ENCODE measurements around the gene TSPAN5.

The TSPAN5 gene

DNA sequence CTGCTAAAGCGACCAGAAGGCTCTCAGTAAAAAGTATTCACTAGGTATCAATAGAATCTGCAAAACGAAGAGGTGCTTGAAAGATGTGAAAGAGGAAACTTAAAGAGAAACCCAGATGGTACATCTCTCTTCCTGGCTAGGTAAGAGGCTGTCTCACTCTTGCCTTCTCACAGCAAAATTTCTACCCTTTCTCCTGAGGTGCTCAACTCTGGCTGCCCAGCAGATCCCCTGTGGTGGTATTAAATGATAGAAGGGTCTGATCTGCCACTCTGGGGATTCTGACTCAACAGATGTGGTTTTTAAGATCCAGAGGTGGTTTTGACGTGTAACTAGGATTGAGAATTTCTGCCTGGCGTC, 14.9 kb upstream of the TSPAN5 start:
- no peak for DNase-seq (ENCODE audit: low read depth)

DNA sequence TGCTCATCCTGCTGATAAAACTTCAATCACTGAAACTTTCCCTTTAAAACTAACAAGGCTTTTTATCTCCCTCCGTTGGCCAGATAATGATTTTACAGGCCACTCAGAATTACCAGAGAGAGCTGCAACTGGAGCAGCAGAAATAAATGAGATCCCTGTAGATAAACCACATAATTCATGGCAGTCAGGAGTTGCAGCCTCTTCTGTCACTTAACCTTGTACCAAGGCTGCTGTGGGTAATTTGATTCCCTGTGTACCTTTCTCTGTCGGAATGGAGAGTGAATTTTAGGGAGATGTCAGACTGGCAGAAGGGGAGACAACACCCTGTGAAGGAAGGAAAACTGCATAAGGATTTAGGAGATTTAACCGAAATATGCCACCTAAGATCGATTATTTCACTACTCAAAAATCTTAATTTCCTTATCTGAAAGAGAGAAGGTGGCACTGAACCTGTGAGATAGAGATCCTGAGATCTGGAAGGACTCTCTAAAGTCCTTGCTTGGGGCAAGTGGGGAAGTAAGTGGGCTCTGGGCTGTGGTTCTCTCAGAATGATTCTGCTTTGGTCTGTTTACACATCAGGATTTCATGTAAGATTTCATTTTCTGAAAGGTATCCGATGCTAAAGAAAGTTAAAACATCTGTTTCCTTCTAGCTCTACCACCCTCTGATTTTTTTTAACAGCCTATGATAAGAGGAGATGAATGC, 14.3 kb upstream of the TSPAN5 start:
- no peak for DNase-seq (ENCODE audit: low read depth)

- DNase-seq (ENCODE audit: low read depth), result no peak
Measured at GRCh38 chr4:98671131-98671530, 12.7 kb upstream of the TSPAN5 start.

DNA sequence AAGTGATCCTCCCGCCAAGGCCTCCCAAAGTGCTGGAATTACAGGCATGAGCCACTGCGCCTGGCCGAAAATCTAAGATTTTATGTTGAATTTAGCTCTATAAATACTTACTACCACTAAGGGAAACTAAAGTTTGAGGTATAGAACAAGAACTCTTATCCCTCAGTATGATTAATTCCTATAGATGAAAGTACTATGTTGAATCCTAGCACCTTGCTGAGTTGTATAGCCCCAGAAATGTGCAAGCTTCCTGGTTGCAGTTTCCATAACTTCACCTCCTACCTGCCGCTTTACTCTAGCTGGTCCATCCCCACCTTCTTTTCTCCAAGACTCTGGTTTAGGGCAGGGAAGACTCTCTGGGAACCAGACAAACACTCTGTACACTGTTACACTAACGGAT, 11.8 kb upstream of the TSPAN5 start:
- no peak for DNase-seq (ENCODE audit: low read depth)

- DNase-seq (ENCODE audit: low read depth), result no peak
Measured at GRCh38 chr4:98669577-98669976, 11.2 kb upstream of the TSPAN5 start.

GRCh38 chr4:98664959-98665358, 6.5 kb upstream of the TSPAN5 start:
- no peak for DNase-seq (ENCODE audit: low read depth)

GRCh38 chr4:98663226-98664006, 5.0 kb upstream of the TSPAN5 start:
- no peak for DNase-seq (ENCODE audit: low read depth)

GRCh38 chr4:98662626-98663225, 4.3 kb upstream of the TSPAN5 start:
- no peak for DNase-seq (ENCODE audit: low read depth)

DNA sequence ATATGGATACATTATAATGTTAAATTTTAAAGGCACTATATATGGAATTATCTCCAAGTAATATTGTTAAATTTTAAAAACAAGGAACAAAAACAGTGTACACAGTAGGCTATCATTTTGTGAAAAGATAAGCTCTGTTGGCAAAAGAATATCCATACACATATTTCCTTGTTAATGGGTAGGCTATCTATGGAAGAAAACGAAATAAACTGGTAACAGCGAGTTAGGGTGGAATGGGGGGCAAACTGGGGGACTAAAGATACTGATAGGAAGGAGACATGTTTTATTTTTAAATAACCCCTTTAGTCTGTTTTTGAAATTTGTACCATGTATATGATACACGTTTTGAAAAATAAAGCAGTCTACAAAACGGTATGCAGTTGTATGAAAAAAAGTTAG, 3.6 kb upstream of the TSPAN5 start:
- no peak for DNase-seq (ENCODE audit: low read depth)

DNA sequence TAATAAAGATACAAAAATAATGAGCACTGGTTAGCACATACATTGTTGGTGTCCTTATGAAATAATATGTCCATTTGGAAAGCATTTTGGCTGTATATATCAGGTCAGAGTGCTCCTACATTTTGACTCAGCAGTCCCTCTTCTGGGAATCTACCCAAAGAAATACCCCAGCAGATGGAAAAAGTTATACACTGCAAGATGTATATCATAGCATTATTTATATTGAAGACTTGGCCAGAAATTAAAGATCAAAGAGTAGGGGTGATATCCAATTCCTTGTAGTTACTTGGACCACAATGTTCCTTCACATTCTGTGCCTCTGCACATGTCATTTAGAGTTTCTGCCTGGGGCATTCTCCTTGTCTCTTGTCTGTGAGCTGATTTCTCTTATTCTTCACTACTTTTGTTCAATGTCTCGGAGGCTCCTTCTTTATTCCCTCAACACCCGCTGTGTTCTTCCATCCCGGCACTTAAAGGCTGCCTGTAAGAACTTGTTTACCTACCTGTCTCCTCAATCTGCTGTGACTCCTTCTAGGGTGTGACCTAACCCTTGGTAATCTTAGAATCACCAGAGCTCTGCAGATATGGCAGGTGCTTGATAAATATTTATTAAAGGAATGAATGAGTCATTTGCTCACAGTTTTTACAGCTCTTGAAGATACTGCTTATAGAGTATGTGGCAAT, 3.1 kb upstream of the TSPAN5 start:
- DNase-seq (ENCODE audit: low read depth), result no peak

GRCh38 chr4:98659741-98660462, 1.5 kb upstream of the TSPAN5 start:
- DNase-seq (ENCODE audit: low read depth), result no peak

DNA sequence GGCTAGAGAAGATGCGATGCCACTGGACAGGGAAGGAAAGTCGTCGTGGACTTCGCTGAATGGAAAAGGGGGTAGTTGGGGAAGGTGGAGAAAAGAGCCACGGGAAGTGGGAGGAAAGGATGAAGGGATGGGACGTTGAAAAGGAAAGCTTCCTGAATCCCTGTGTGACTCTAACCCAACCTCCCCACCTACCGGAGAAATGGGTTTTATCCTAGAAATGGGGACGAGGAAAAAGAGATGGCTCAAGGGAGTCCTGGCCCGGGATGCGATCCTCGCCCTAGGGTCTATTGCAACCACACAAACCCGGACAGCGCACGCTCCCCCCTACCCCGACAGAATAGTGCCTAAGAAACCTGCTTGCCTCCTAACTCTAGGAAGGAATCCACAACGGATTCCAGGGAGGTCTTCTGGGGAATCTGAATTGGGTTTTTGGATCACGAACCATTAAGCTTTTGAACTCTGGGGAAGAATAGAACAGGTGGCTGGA, 738 bp upstream of the TSPAN5 start:
- no peak for DNase-seq (ENCODE audit: low read depth)

DNA sequence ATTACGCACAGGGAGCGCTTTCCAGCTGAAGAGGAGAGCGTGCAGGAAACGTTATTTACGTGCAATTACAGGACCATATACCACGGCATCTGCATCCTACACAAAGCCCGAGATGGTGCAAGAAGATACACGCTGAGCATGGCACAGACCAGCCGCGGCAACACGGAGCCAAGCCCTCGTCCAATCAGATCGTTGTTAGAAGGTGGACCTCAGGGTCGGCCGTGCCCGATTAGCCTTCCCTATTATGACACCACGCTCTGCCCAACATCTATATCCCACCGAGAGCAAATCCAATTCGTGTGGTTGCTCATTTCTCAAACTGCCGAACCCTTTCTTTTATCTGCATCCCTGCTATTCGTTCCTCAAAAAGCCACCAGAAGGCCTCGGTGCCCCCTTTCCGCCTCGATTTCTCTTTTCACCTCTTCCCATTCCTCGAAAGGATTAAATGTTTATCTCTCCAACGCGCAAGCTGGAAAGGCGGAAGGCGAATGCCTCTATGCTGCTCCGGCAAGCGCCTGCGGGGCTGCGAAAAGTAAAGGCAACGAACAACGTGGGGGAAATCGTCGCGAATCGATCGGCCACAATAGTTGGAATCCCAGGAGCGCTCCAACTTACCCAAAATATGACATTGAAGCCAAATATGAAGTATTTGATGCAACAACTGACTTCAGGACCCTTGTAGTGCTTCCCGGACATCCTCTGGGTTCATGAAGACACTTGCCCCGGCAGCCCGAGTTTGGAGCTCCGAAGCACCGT, 702 bp downstream of the TSPAN5 start:
- DNase-seq (ENCODE audit: low read depth), result peak; percentile 46

GRCh38 chr4:98656886-98657285, 1.5 kb downstream of the TSPAN5 start:
- no peak for DNase-seq (ENCODE audit: low read depth)

DNA sequence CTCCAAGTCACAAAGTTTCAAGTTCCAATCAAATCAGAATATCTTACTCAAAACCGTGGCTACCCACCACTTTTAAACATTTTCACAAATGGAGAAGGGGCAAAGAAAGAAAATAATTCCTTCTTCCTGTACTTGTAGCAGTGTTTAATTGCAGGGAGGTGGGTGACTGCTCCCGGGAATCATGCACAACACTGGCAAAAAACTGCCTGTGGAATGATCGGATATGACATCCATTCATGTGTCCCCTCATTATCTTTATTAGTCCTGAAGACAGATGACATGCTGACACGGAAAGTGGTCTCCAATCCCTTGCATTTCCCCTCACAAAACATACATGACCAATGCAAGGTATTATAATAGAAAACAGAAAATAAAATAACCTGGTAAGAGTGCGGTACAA, 2.0 kb downstream of the TSPAN5 start:
- no peak for DNase-seq (ENCODE audit: low read depth)

DNA sequence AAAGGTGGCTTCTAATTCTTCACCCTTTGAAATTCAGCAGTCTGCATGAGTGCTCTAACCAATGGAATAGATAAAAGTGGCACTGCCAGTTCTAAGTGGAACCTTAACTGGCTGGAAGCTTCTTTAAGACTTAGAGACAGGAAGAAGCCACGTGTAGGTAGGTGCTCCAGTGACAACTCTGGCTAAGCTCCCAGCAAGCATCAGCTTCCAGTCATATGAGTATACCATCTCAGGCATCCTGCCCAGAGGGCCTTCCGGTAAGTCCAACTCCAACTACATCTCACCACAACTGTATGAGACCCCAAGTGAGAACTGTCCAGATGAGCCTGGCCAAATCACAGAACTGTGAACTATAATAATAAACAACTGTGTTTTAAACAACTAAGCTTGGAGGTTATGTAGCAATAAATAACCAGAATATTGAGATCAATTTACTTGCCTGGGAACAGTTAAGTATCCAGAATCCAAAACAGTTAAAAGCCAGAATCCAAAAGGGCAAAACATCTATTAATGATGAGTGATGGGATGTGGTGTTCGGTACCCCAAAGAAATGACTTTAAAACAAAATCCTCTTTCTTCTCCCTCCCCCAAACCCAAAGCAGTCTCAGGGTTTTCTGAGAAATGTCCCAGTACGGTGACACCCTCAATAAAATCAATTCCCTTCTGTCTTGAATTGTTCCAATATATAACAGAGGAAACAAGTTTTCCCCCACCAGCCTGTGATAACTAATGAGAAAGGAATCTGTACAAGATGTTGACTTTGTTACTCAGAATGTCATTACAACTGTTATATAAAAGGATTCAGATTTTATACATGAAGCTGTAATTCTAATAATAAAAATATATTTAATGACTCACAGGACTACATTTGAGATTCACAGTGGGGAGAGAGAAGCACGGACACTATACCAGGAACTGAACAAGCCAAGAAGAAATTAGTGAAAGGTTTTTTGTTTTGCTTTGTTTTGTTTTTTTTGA, 4.2 kb downstream of the TSPAN5 start:
- DNase-seq (ENCODE audit: low read depth), result peak; percentile 59

DNA sequence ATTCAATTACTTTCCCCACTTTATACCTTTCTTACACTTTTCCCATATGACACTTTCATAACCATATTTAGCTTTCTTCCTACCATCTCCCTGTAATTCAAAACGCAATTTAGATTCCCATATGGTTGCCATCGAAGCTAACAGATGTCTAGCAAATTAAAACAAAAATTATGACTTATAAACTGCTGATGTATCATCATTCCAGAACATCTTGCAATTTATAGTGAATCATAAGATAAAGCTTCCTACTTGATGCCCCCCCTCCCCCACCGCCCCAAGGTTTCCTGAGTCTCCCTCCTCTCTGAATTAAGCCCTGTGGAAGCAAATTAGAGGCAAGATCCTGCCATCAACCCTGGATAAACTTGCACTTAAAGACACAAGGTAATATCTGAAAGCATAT, 5.4 kb downstream of the TSPAN5 start:
- DNase-seq (ENCODE audit: low read depth), result no peak

GRCh38 chr4:98648602-98649001, 9.8 kb downstream of the TSPAN5 start:
- DNase-seq (ENCODE audit: low read depth), result no peak

DNA sequence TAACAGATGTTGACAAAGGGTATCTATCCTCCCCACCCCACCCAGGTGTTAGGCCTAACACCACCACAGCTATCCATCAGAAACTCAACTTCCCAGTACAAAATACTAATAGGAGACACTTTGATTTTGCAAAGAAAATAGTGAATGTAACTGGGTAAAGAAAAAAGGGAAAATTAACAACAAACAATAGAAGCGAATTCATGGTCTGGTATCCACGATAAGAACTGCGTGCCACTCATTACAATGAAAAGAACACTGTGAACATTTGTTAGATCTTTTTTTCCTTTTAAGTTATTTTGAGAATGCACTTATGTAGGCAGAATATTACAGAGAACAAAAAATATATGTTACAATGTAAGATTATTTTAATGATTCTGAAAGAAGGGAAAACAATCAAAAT, 12.0 kb downstream of the TSPAN5 start:
- DNase-seq (ENCODE audit: low read depth), result no peak

DNA sequence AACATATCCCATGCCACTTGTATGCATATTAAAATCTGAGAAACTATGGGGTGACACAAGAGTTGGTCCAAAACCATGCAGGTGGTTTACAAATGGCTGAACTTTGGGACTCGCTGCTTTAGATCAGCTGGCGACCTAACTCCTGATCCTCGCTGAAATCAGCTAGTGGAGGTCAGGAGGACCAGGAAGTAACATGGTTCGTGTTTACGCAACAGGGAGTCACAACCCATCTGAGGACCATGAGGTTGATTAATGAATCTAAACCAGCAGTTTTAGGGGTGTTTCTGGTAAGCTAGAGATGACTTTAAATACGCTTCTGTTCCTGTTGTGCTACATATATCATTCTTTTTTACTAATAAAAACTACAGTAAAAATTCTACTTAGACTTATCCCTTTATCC, 12.9 kb downstream of the TSPAN5 start:
- no peak for DNase-seq (ENCODE audit: low read depth)
